DMS53 treated with DMSO at 0.1 percent for 48 hours (cell line): ENCODE measurements around the gene NTS.

Source experiments
- DNase-seq: peaks from one replicate; lab custom pipeline; 2025; ENCODE audit not compliant: unreplicated experiment; lab: John Stamatoyannopoulos, UW

Gene NTS

DNA sequence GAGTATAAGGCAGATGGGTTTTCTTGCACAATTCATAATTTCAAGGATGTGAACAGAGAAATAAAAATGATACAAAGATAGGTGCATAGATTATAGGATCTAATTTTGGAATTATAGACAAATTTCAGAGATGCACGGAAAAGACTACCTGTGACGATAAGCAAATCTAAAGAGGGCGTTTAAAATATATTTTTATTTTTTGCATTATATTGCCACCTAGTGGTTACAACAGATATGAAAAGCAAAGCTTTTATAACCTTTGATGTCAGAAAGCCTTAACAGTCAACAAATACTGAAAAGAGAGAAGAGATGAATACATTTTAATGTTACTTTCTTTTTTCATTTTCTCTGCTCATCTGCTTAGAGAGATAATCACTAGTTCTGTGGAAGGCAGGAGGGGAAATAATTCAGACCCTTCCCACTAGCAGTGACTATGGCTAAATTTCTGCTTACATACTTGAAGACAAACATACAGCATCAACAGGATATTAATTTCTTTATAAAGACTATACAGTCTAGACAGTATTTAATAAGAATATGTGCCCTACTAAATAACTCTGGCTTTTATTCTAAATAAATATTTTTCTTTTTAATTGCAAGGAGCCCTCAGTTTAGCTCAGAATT lies 46.3 kb downstream of the NTS start:
- peak; percentile 64 for DNase-seq

DNA sequence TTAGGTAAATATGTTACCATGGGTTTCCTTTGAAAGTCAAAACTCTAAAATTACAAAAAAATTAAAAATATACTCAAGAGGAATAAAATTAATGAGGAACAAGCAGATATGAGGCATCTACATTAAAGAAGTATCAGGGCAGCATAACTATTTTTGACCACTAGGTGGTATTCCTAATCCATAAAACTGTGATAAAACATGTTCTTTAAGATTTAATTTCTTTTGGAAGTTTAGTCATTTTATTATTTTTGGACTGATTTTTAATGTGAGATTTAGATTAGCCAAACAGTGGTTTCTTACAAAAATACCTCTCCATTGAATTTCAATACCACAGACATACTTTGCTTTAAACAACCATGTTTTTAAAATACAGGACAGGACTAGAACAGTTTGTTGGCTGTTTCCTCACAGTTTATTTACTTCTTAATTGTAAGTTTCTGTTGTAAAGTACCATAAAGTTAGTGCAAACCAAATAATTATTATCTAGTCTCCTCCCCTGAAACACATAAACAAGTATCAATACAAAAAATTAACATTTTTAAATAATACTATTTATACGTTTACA lies 49.8 kb downstream of the NTS start:
- DNase-seq, result peak; percentile 39

DNA sequence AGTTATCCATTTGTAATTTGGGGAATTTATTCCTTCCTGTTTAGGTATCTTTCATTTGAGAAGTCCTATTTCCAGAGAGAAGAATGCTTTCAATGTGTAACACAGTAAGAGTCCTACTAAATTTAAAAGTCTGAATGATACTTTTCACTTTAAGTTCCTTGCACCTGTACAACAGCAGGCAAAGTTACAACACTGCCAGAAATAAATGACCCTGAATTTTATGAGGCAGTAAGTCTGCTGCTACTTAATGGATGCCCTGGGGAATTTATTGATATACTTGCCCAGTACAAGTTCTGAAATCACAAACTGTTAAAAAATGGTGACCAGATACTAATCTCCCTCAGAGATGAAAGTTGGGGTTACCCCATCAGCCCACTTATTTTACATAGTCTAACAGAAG lies 53.1 kb downstream of the NTS start:
- DNase-seq, result no peak
